GM13977 (cell line): Measurements from ENCODE around the gene SUCNR1.

Source experiments
- DNase-seq: peaks from one replicate; pipeline ENCODE4 v3.0.0; 2012; ENCODE audit warnings: low spot score
- CTCF ChIP-seq: IDR thresholded peaks from 2 replicates; pipeline ENCODE4 v1.5.1; 2012; ENCODE audit warnings: mild to moderate bottlenecking, control low read depth; ENCODE audit not compliant: insufficient read depth; ENCODE audit errors: extremely low read depth, missing control alignments
- in situ Hi-C: fragments of 300-500 bp; cut with MboI; formaldehyde crosslinking; loops from one replicate; pipeline ENCODE4 v1.12.0; 2022; ENCODE audit warnings: low sequenced_read_pairs, low pct_unique_long_range_greater_than_20kb, mixed read lengths, inconsistent platforms; ENCODE audit not compliant: unreplicated experiment

The SUCNR1 gene

GRCh38 chr3:151911462-151911861, 38.0 kb downstream of the SUCNR1 start:
- in situ Hi-C loops, result loop anchor here (10.0 kb wide), 1 partner anchor 467 kb away; no protein-coding TSS in a partner anchor
- DNase-seq, result no peak

GRCh38 chr3:151912028-151912427, 38.6 kb downstream of the SUCNR1 start:
- in situ Hi-C loops, result loop anchor here (10.0 kb wide), 1 partner anchor 467 kb away; no protein-coding TSS in a partner anchor
- no peak for TF ChIP-seq CTCF
- DNase-seq, result no peak

More at GRCh38 chr3:151911462-151911861, 38.0 kb downstream of the SUCNR1 start:
- TF ChIP-seq CTCF, result no peak

- in situ Hi-C loops, result loop anchor here (10.0 kb wide), 1 partner anchor 472 kb away; no protein-coding TSS in a partner anchor
- no peak for DNase-seq
Measured at GRCh38 chr3:151916781-151917180, 43.3 kb downstream of the SUCNR1 start.

GRCh38 chr3:151918253-151919029, 45.0 kb downstream of the SUCNR1 start:
- TF ChIP-seq CTCF, result peak; percentile 63
- in situ Hi-C loops, result loop anchor here (10.0 kb wide), 1 partner anchor 474 kb away; no protein-coding TSS in a partner anchor
- DNase-seq, result peak; percentile 60

More at GRCh38 chr3:151916781-151917180, 43.3 kb downstream of the SUCNR1 start:
- TF ChIP-seq CTCF, result no peak

- no peak for TF ChIP-seq CTCF
- DNase-seq, result no peak
- in situ Hi-C loops, result loop anchor here (10.0 kb wide), 1 partner anchor 474 kb away; no protein-coding TSS in a partner anchor
Measured at GRCh38 chr3:151919030-151919328, 45.5 kb downstream of the SUCNR1 start.

GRCh38 chr3:151919446-151919845, 46.0 kb downstream of the SUCNR1 start:
- TF ChIP-seq CTCF, result no peak
- in situ Hi-C loops, result loop anchor here (10.0 kb wide), 1 partner anchor 475 kb away; no protein-coding TSS in a partner anchor
- no peak for DNase-seq
